ENCODE measurements around the gene ALKBH6.

Gene ALKBH6

GRCh38 chr19:36030264-36031148, 16.5 kb upstream of the ALKBH6 start:
- in situ Hi-C loops (cut with MboI; ENCODE audit: low sequenced_read_pairs) = no loop called here

- in situ Hi-C loops (cut with MboI; ENCODE audit: low sequenced_read_pairs) = no loop called here
Measured at GRCh38 chr19:36028313-36029041, 14.5 kb upstream of the ALKBH6 start.

- in situ Hi-C loops (cut with MboI; ENCODE audit: low sequenced_read_pairs) = no loop called here
Measured at GRCh38 chr19:36027696-36028095, 13.7 kb upstream of the ALKBH6 start.

- in situ Hi-C loops (cut with MboI; ENCODE audit: low sequenced_read_pairs) = no loop called here
Measured at GRCh38 chr19:36026091-36026876, 12.3 kb upstream of the ALKBH6 start.

GRCh38 chr19:36025541-36025940, 11.5 kb upstream of the ALKBH6 start:
- in situ Hi-C loops (cut with MboI; ENCODE audit: low sequenced_read_pairs) = no loop called here

GRCh38 chr19:36023432-36023831, 9.4 kb upstream of the ALKBH6 start:
- in situ Hi-C loops (cut with MboI; ENCODE audit: low sequenced_read_pairs) = no loop called here

GRCh38 chr19:36019061-36019670, 5.2 kb upstream of the ALKBH6 start:
- in situ Hi-C loops (cut with MboI; ENCODE audit: low sequenced_read_pairs) = no loop called here

GRCh38 chr19:36013280-36014011, 567 bp downstream of the ALKBH6 start:
- in situ Hi-C loops (cut with MboI; ENCODE audit: low sequenced_read_pairs) = no loop called here

GRCh38 chr19:36010402-36010801, 3.6 kb downstream of the ALKBH6 start:
- in situ Hi-C loops (cut with MboI; ENCODE audit: low sequenced_read_pairs) = no loop called here

- in situ Hi-C loops (cut with MboI; ENCODE audit: low sequenced_read_pairs) = no loop called here
Measured at GRCh38 chr19:36009633-36010379, 4.2 kb downstream of the ALKBH6 start.

GRCh38 chr19:36009220-36009619, 4.8 kb downstream of the ALKBH6 start:
- in situ Hi-C loops (cut with MboI; ENCODE audit: low sequenced_read_pairs) = no loop called here

- in situ Hi-C loops (cut with MboI; ENCODE audit: low sequenced_read_pairs) = no loop called here
Measured at GRCh38 chr19:36008336-36008978, 5.6 kb downstream of the ALKBH6 start, which contains the start of gene SYNE4. TSS of gene SYNE4 (minus strand) at chr19:36008813. CDS start at chr19:36008681, 132 bp downstream.

- in situ Hi-C loops (cut with MboI; ENCODE audit: low sequenced_read_pairs) = no loop called here
Measured at GRCh38 chr19:36006955-36007354, 7.1 kb downstream of the ALKBH6 start.

GRCh38 chr19:36003284-36003683, 10.7 kb downstream of the ALKBH6 start:
- in situ Hi-C loops (cut with MboI; ENCODE audit: low sequenced_read_pairs) = no loop called here

GRCh38 chr19:36001605-36002004, 12.4 kb downstream of the ALKBH6 start:
- in situ Hi-C loops (cut with MboI; ENCODE audit: low sequenced_read_pairs) = no loop called here

- in situ Hi-C loops (cut with MboI; ENCODE audit: low sequenced_read_pairs) = no loop called here
Measured at GRCh38 chr19:35996777-35997176, 17.2 kb downstream of the ALKBH6 start.

- in situ Hi-C loops (cut with MboI; ENCODE audit: low sequenced_read_pairs) = no loop called here
Measured at GRCh38 chr19:35995048-35995993, 18.7 kb downstream of the ALKBH6 start, which contains the start of gene SDHAF1. TSS of gene SDHAF1 (plus strand) at chr19:35995188. CDS start at chr19:35995275, 87 bp downstream.
